ENCODE results near the gene HSD17B8. TPM values are rescaled to one million over a fixed set of nuclear protein-coding genes. Genes with fewer than 3 reads are reported as not detected.
A peak's percentile ranks its signal among the peaks of the same experiment; 100 is the strongest.

HSD17B8 gene
- total RNA-seq, 2 donors from 2014 or later, result 10.3 to 31.4 TPM

DNA sequence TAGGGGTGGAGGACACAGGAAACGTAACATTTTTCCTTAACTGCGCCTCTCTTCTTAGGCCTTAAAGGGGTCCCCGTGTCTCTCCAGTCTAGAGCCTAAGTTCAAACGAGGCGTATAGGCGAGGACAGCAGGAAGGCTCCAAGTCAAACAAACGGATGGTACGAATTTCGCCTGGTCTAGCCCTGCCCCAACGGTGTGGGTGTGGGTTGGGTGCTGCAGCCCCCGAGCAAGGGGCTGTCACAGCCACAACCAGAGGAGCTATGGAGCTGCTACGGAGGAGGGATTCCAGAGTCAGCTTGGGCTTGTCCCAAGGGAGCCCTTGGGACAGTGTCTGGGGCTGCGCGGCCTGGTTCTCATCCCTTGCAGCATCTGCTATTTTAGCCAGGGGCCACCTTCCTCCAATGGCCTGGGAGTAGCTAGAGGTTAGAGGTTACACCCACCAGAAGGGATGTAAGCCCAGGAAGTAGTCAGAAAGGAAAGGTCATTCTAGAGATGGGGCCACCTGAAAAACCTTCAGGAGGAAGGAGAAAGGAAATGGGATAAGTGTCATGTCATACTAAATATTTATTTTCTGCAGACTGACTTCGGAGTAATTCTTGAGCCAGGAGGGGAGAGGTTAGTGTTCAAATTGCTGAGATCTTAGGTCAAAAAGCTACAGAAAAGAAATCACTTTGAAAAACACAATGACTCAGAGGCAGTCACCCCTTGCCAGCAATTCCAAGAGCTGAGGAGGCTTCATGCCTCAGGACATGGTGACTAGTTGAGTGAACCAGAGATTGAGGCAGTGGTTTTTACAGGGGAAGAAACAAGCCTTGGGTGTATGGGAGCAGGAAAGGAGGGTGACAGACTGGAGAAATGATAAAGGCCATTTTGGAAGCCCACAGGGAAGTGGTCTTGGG is 45.5 kb downstream of the HSD17B8 start:
- TF ChIP-seq, protein P1, sequence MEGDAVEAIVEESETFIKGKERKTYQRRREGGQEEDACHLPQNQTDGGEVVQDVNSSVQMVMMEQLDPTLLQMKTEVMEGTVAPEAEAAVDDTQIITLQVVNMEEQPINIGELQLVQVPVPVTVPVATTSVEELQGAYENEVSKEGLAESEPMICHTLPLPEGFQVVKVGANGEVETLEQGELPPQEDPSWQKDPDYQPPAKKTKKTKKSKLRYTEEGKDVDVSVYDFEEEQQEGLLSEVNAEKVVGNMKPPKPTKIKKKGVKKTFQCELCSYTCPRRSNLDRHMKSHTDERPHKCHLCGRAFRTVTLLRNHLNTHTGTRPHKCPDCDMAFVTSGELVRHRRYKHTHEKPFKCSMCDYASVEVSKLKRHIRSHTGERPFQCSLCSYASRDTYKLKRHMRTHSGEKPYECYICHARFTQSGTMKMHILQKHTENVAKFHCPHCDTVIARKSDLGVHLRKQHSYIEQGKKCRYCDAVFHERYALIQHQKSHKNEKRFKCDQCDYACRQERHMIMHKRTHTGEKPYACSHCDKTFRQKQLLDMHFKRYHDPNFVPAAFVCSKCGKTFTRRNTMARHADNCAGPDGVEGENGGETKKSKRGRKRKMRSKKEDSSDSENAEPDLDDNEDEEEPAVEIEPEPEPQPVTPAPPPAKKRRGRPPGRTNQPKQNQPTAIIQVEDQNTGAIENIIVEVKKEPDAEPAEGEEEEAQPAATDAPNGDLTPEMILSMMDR (IDR thresholded peaks at IDR 0.05), result no peak
- H3K27me3 ChIP-seq, result no peaks in the 10 kb centered on the region
- peak overlapping the region; percentile 93 to 95 for H3K27ac ChIP-seq
- H3K4me1 ChIP-seq, result peaks cover 0 to 25% of the 10 kb centered on the region in 2 donors
- H3K9me3 ChIP-seq, result no peaks in the 10 kb centered on the region
- H3K36me3 ChIP-seq, result no peaks in the 10 kb centered on the region
- H3K4me3 ChIP-seq, result peak overlapping the region; percentile 48 to 62
- DNase-seq (ENCODE audit: low spot score), result no peak

GRCh38 chr6:33250731-33251130 is 46.3 kb downstream of the HSD17B8 start:
- Histone ChIP-seq H3K27ac (no peak overlapping the region), H3K36me3 (no peaks in the 10 kb centered on the region), H3K4me3 (no peak overlapping the region), H3K4me1 (peaks cover 0 to 25% of the 10 kb centered on the region in 2 donors), H3K27me3 (no peaks in the 10 kb centered on the region), H3K9me3 (no peaks in the 10 kb centered on the region)
- TF ChIP-seq, protein P1 (IDR thresholded peaks at IDR 0.05), result no peak
- DNase-seq (ENCODE audit: low spot score), result no peak

GRCh38 chr6:33251395-33252012 is 47.0 kb downstream of the HSD17B8 start:
- H3K27me3 ChIP-seq, result no peaks in the 10 kb centered on the region
- H3K4me1 ChIP-seq, result peaks cover 0 to 25% of the 10 kb centered on the region in 2 donors
- no peaks in the 10 kb centered on the region for H3K9me3 ChIP-seq
- TF ChIP-seq, protein P1 (IDR thresholded peaks at IDR 0.05), result no peak
- H3K27ac ChIP-seq, result no peak overlapping the region
- no peak for DNase-seq (ENCODE audit: low spot score)
- no peak overlapping the region for H3K4me3 ChIP-seq
- no peaks in the 10 kb centered on the region for H3K36me3 ChIP-seq

DNA sequence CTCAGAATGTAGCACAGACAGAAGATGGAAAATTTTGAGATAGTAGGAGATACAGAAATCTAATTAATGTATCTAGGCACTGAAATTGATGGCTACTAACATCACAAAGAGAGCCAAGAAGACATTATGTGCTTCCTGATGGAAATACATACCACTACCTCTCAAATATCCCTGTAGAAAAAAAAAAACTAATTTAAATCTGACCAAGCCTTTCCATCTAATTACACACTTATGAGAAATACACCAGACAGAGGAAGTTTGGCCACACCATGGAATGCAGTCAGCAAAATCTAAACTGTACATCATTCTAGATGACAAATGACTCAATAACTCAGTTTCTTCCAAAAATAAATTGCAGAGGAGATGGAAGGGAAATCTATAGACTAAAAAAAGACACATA is 48.3 kb downstream of the HSD17B8 start:
- DNase-seq (ENCODE audit: low spot score), result no peak
- Histone ChIP-seq H3K9me3 (no peaks in the 10 kb centered on the region), H3K4me3 (no peak overlapping the region), H3K4me1 (peaks cover 0 to 24% of the 10 kb centered on the region in 2 donors), H3K27ac (no peak overlapping the region), H3K27me3 (no peaks in the 10 kb centered on the region), H3K36me3 (no peaks in the 10 kb centered on the region)
- TF ChIP-seq, protein P1 (IDR thresholded peaks at IDR 0.05), result no peak

- Histone ChIP-seq H3K27ac (no peak overlapping the region), H3K4me1 (peaks cover 0 to 12% of the 10 kb centered on the region in 2 donors), H3K4me3 (no peak overlapping the region), H3K9me3 (no peaks in the 10 kb centered on the region), H3K27me3 (no peaks in the 10 kb centered on the region), H3K36me3 (peaks cover 2% of the 10 kb centered on the region)
- TF ChIP-seq, protein P1 (IDR thresholded peaks at IDR 0.05), result no peak
- DNase-seq (ENCODE audit: low spot score), result no peak
These were observed 50.1 kb downstream of the HSD17B8 start for GRCh38 chr6:33254591-33254990.

MicroRNAs within 50 kb of the gene (microRNA counts, 767-probe panel; counts per million panel counts)
- microRNA hsa-miR-219-1-3p (0 to 496 counts per million in 2 donors), microRNA hsa-miR-219-5p (0 to 31.0 counts per million in 2 donors)

Small RNAs within 50 kb of the gene (microRNA-seq; reads per million reads assigned to microRNA genes)
- gene MIR219A1 (ENCODE audit: borderline number of aligned reads in 2 of 2, borderline replicate concordance in 1 of 2), result 0 to 0.71 reads per million in 2 donors

Other genes starting within 250 kb of the HSD17B8 start
- 10 to 100 TPM; 56.9 to 91.1 TPM for gene BRD2, start 236.1 kb upstream of the HSD17B8 start, total RNA-seq
- 10 to 100 TPM in 1 of 2 donors, 1 to 10 TPM in 1; 2.6 to 15.6 TPM for gene HLA-DOA, start 195.1 kb upstream of the HSD17B8 start, total RNA-seq
- 10 to 100 TPM; 13.1 to 60.5 TPM for gene HLA-DPA1, start 131.0 kb upstream of the HSD17B8 start, total RNA-seq
- gene HLA-DPB1, start 128.7 kb upstream of the HSD17B8 start, total RNA-seq, result 10 to 100 TPM; 22.0 to 76.7 TPM
- 1 to 10 TPM in 1 of 2 donors, under 1 TPM in 1; 0.63 to 1.5 TPM for gene COL11A2, start 12.2 kb upstream of the HSD17B8 start, total RNA-seq
- 10 to 100 TPM; 17.1 to 17.4 TPM for gene RXRB, start 4.0 kb upstream of the HSD17B8 start, total RNA-seq
- 10 to 100 TPM; 67.0 to 70.0 TPM for gene SLC39A7, start 3.8 kb upstream of the HSD17B8 start, total RNA-seq
- gene RING1, start 3.8 kb downstream of the HSD17B8 start, total RNA-seq, result 10 to 100 TPM in 1 of 2 donors, 1 to 10 TPM in 1; 7.5 to 13.9 TPM
- 10 to 100 TPM; 19.0 to 31.7 TPM for gene VPS52, start 67.2 kb downstream of the HSD17B8 start, total RNA-seq
- 1,000 to 10,000 TPM; 1,188 to 1,719 TPM for gene RPS18, start 67.4 kb downstream of the HSD17B8 start, total RNA-seq
- 10 to 100 TPM in 1 of 2 donors, 1 to 10 TPM in 1; 9.4 to 12.1 TPM for gene B3GALT4, start 72.5 kb downstream of the HSD17B8 start, total RNA-seq
- gene WDR46, start 84.6 kb downstream of the HSD17B8 start, total RNA-seq, result 10 to 100 TPM; 22.5 to 30.9 TPM
- gene PFDN6, start 84.9 kb downstream of the HSD17B8 start, total RNA-seq, result 10 to 100 TPM; 23.4 to 29.5 TPM
- 10 to 100 TPM; 23.0 to 36.9 TPM for gene RGL2, start 94.3 kb downstream of the HSD17B8 start, total RNA-seq
- gene TAPBP, start 109.4 kb downstream of the HSD17B8 start, total RNA-seq, result 100 to 1,000 TPM in 1 of 2 donors, 10 to 100 TPM in 1; 80.0 to 103 TPM
- gene ZBTB22, start 113.1 kb downstream of the HSD17B8 start, total RNA-seq, result 10 to 100 TPM; 11.9 to 18.9 TPM
- gene DAXX, start 118.3 kb downstream of the HSD17B8 start, total RNA-seq, result 10 to 100 TPM; 22.6 to 31.8 TPM
- 1 to 10 TPM in 1 of 2 donors, under 1 TPM in 1; 0.59 to 1.6 TPM for gene KIFC1, start 187.2 kb downstream of the HSD17B8 start, total RNA-seq
- gene PHF1, start 206.4 kb downstream of the HSD17B8 start, total RNA-seq, result 10 to 100 TPM; 51.8 to 69.8 TPM
- gene CUTA, start 213.5 kb downstream of the HSD17B8 start, total RNA-seq, result 100 to 1,000 TPM; 118 to 119 TPM
- gene SYNGAP1, start 215.4 kb downstream of the HSD17B8 start, total RNA-seq, result 10 to 100 TPM in 1 of 2 donors, 1 to 10 TPM in 1; 3.6 to 10.1 TPM
- 1 to 10 TPM; 1.3 to 4.1 TPM for gene ZBTB9, start 249.9 kb downstream of the HSD17B8 start, total RNA-seq